Central memory CD4-positive, alpha-beta T cell (primary cell): ENCODE measurements around the gene CECR2.
"Not testable (repeated sequence)": the region's sequence is repeated elsewhere in the genome, so short reads cannot be mapped to it uniquely, and the experiment has no call there.

Source experiments
- DNase-seq: peaks from one replicate; pipeline ENCODE4 v3.0.0; 2022

CECR2 gene

DNA sequence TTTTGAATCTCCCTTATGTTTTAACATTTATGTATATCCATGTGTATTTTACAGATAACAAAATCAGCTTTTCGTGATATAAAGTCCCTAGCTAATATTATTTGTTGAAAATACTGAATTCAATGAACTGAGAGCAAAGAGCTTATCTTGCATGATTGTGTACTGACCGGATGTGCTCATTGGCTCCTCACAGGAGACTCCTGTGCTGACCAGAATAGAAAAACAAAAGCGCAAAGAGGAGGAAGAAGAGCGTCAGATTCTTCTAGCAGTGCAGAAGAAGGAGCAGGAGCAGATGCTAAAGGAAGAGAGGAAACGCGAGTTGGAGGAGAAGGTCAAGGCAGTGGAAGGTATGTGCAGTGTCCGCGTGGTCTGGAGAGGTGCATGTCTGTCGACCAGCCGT is 154.7 kb downstream of the CECR2 start:
- DNase-seq, result no peak

DNA sequence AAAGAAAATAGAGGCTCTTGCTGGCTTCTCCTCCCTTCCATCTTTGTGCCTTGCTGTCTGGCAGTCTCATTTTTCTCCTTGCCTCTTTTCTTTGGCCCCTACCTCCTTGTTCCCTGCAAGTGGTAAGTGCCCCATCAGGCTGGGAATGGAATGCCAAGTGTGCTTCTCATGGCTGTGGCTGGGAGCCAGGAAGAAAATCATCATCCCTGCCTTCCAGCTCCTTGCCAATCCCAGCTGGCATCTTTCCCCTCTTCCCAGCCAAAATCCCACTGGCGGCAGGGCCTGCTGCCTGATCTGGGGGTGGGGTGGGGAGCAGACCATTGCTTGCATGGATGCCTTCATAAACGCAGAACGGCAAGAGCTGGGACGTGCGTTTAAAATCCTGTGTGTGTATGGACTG is 167.0 kb downstream of the CECR2 start:
- no peak for DNase-seq

DNA sequence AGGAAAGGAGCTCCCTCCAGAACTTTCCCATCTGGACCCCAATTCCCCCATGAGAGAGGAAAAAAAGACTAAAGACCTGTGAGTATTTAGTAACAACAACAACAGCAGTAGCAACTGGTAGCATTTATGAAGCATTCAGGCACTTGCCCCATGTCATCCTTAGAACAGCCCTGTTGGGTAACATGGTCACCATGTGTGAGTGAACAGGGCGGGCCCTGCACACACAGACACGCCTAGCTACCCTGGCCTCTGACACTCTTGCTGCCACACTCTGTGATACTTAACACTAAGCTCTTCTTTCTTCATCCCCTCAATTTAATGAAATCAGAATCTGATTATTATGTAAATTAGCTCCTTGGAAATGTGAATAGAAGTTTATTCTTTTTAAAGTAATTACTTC is 167.9 kb downstream of the CECR2 start:
- DNase-seq, result no peak

DNA sequence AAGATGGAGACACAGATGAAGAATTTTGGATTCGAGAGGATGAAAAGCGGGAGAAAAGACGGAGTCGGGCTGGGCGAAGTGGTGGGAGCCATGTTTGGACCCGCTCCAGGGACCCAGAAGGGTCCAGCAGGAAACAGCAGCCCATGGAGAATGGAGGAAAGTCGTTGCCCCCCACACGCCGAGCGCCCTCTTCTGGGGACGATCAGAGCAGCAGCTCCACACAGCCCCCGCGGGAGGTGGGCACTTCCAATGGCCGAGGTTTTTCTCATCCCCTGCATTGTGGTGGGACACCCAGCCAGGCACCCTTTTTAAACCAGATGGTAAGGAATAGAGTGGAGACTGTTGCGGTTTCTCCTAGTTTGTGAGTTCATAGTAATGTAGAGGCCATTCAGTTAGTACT is 171.2 kb downstream of the CECR2 start:
- DNase-seq, result no peak

DNA sequence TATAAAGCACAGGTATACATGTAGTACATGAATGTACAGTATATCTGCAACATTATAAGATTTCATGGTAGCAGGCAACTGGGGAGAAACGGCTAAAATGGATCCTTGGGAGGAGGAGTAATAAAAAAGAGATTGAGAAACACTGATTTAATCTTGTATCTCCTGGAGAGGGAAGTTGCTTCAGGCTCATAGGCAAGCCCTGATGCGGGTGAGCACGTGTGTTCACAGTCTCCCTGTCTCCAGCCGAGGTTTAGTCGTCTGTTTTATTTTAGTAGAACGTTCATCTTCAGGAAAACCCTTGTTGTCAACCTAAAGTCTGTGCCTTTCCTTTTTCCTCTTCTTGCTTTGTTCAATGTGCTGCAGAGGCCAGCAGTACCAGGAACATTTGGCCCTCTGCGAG is 172.2 kb downstream of the CECR2 start:
- DNase-seq, result no peak

DNA sequence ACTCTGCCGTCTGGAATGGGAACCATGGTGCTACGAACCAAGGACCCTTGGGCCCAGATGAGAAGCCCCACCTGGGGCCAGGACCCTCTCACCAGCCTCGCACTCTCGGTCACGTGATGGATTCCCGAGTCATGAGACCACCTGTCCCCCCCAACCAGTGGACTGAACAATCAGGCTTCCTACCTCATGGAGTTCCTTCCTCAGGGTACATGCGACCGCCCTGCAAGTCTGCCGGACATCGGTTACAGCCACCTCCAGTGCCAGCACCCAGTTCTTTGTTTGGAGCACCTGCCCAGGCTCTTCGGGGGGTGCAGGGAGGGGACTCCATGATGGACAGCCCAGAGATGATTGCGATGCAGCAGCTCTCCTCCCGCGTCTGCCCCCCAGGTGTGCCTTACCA is 173.2 kb downstream of the CECR2 start:
- no peak for DNase-seq

DNA sequence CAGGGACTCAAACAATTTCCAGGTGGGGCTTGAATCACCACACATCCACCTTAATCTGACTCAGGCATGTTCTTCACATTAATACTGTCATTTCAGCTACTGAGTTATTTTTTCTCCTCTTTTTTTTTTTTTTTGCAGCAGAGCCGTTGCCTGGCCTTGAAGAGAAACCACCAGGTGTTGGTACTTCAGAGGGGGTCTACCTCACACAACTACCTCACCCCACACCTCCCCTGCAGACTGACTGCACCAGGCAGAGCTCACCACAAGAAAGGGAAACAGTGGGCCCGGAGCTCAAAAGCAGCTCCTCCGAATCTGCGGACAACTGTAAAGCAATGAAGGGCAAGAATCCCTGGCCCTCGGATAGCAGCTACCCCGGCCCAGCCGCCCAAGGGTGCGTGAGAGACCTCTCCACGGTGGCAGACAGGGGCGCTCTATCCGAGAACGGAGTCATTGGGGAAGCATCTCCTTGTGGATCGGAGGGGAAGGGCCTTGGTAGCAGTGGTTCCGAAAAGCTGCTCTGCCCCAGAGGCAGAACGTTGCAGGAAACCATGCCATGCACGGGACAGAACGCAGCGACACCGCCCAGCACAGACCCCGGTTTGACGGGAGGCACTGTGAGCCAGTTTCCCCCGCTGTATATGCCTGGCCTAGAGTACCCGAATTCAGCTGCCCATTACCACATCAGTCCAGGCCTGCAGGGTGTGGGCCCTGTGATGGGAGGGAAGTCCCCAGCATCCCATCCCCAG is 178.9 kb downstream of the CECR2 start:
- DNase-seq, result no peak

DNA sequence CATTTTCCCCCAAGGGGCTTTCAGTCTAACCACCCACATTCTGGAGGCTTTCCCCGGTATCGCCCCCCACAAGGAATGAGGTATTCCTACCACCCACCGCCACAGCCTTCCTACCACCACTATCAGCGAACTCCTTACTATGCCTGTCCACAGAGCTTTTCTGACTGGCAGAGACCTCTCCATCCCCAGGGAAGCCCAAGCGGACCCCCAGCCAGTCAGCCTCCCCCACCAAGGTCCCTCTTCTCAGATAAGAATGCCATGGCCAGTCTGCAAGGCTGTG is 179.4 kb downstream of the CECR2 start:
- DNase-seq, result no peak

DNA sequence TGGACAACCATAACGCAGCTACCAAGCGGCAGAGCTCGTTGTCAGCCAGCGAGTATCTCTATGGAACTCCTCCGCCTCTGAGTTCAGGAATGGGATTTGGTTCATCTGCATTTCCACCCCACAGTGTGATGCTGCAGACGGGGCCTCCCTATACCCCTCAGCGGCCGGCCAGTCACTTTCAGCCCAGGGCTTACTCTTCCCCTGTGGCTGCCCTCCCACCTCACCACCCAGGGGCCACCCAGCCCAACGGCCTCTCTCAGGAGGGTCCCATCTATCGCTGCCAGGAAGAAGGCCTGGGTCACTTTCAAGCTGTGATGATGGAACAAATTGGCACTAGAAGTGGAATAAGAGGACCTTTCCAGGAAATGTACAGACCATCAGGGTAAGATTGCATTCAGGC is 179.9 kb downstream of the CECR2 start:
- no peak for DNase-seq

DNA sequence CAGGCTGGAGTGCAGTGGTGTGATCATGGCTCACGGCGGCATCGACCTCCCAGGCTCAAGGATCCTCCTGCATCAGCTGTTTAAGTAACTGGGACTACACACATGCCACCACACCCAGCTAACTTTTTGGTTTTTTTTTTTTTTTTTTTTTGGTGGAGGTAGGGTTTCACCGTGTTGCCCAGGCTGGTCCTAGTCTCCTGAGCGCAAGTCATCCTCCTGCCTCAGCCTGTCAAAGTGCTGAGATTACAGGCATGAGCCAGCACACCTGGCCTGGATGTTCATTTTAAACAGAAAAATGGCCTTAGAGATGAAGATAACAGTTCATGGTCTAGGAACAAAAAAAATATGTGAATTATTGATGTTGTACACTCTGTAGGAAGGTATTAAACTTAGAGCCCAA is 180.4 kb downstream of the CECR2 start:
- DNase-seq, result no peak

DNA sequence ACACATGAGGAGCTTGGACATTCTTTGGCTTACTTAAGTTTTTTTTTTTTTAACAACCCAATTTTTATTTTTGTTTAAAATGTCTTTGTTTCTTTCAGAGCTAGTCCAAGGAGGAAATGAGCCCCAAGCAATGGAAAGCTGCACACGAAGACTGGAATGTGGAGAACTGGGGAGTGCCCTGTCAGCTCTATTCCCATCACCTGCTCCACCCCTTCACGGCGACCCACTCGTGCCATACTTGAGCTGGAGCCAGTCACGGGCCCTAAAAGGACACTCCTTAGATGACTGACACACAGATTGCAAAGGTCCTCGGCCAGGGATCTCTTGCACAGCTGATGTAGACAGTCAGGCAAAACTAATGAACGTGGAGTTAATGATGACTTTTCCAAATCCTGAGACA is 183.5 kb downstream of the CECR2 start:
- DNase-seq, result no peak

DNA sequence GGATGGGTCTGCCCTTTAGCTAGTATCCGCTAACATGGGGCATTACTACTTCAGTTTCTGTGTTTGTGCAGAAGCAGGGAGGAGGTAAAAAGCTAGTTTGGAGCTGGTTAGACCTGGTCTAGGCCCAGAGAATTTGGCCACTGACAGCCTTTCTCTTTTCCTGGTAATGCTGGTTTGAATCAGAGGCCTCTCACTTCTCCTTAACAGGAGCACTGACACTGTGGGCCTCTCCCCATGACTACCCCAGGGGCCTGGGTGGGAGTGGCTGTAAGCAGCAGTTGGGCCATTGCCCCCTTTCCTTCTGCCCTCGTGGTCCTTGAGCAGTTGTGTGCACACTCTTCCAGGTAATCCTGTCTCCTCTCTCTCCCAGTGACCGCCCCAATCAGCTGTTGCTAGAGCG is 185.6 kb downstream of the CECR2 start:
- DNase-seq, result no peak

DNA sequence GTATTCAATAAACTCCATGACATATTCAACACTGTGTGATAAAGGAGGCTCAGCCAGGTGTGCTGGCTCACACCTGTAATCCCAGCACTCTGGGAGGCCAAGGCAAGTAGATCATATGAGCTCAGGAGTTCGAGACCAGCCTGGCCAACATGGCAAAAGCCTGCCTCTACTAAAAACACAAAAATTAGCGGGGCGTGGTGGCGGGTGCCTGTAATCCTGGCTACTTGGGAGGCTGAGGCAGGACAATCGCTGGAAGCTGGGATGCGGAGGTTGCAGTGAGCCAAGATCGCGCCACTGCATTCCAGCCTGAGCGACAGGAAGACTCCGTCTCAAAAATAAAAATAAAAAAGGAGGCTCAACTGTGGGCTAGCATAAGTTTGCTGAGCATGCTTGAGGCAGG is 189.9 kb downstream of the CECR2 start:
- DNase-seq, result no peak

DNA sequence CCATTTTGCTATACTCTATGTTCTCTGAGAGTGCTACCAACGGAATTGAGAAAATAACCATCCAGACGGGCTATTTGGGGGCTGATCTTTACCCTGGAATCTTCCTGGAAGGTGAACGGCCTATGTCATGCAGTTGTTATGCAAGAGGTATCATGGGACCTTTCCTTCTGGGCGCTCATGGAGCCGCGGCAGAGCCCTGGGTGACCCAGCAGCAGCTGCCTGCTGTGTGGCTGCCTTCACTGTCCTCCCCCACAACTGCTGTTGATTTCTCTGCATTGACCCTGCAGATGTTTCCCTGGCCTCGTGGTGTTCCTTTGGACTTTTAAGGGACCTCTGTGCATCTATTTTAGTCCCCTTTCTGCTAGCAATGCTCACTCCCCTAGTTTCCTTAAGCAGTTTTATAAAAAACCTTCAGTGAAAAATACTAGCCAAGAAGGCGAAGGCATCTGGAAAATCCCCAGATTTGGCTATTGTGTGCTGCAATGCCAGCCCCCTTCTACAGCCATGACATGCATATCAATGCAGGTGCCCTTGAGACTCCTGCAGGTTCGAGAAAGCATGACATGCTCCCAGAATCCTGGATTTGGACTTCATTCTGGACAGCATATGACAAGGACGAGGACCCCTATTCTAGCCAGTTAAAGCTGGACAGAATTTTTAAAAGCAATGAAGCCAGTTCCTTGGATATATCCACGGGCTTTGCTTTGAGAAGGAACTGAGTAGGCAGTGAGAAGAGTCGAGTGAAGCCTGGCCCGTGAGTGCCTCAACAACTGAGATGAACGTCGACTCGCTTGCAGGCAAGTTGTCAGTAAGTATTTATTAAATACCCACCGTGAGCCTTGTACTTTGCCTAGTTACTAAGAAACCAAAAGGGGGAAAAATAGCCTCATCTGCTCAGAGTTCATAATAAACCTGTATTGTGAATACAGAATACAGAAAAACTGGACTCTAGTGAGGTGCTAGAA is 193.9 kb downstream of the CECR2 start, which contains the start of gene SLC25A18:
Gene SLC25A18, plus strand, starts transcription at position 593 of the 965 bp plus-strand sequence. CDS start 16,447 bp downstream, outside the sequence.
- no peak for DNase-seq

DNA sequence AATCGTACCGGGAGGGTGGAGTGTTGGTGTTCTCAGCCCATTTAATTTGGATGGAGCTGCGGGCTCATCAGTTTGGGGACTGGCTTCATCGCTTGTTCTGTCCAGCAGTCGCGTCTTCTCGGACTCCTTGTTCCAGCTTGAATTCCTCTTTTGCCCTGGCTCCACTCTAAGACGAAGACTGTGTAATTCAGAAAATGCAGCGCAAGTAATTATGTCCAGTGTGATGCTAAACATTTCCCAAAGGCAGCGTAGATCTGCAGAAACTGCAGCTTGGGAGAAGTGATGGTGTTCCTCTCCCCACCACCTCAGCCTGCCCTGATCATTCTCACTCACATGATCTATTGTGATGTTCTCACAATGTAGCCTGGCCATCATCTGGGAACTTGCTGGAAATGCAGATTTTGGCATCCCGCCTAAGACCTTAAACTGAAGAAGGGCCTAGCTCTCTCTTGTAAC is 194.7 kb downstream of the CECR2 start:
- no peak for DNase-seq

DNA sequence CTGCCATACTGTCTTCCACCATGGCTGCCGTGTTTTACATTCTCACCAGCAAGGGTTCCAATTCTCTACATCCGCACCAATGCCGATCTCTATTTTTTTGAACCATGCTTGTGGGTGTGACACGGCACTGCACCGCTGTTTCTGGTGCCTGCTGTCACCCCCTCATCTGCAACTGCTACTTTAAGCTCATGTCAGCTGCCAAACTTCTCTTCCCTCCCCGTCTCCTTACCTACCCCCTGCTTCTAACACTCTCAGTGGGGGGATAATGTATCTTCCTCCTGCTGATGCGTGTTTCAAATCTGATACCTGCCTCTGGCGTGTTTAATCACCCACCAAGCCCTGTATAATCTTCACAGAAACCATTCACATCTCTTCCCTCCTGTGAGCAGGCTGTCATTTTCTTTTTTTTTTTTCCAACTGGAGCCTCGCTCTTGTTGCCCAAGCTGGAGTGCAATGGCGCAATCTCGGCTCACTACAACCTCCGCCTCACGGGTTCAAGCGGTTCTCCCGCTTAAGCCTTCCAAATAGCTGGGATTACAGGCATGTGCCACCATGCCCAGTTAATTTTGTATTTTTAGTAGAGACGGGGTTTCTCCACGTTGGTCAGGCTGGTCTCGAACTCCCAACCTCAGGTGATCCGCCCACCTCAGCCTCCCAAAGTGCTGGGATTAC is 196.9 kb downstream of the CECR2 start:
- not testable (repeated sequence) for DNase-seq

DNA sequence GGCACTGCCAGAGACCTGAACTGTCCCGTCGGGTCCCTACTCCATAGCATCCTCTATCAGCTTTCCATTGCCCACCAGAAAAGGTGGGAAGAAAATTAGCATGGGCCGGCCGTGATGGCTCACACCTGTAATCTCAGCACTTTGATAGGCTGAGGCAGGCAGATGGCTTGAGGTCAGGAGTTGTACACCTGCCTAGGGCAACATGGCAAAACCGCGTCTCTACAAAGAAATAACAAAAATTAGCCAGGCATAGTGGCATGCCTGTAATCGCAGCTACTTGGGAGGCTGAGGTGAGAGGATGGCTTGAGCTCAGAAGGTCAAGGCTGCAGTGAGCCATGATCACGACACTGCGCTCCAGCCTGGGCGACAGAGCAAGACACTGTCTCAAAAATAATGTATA is 197.5 kb downstream of the CECR2 start:
- DNase-seq, result no peak

DNA sequence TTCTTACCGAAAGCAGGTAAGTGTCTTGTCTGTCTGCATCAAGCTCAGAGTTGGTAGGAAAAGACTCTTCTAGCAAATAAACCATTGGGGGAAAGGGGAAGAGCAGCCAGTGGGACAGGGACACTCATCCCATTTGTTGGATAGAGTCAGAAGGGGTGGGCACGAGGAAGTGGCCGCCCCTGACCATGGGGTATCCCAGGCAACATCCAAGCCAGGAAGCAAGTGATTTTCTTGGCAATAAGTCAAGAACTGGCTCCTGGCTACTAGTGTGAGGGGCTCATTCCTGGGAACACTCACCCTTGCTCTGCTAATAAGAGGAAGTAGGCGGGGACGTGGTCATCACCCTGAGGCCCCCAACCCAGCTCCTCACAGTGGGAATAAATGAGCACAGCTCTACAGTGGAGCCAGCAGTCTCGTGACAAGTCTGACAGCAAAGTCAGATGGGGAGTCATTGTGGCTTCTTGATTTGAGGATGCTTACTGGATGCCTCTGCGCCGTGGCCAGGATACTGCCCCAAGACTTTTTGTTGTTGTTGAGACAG is 200.8 kb downstream of the CECR2 start:
- DNase-seq, result no peak

DNA sequence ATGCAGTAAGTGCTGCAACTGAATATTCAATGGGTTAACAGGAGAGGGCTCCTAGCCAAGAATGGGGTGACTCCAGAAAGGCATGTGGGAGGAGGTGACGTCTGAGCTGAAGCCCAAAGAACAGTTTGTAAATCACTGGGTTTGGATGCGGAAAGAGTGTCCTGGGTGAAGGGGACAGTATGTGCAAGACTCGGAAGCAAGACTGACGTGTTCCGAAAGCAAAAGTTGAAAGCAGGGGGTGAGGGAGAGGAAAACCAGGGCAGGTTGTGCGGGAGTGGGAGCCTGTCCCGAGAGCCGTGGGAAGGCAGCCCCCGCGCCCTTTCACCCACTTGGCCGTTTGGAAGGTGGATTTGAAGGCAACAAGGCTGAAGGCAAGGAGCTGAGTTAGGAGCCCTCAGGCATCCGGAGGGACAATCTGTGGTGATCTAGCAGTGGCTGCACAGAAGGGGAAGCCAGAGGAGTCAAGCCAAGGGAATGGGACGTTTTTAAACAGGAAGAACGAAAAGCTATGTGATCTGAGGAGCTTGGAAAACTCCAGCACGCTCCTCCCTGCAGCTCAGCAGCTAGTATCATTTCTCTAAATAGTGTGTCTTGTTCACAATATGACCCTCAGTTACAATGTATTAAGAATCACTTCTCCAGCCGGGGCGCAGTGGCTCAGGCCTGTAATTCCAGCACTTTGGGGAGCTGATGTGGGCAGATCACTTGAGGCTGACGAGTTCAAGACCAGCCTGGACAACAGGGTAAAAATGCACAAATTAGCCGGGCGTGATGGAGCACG is 201.8 kb downstream of the CECR2 start:
- DNase-seq, result no peak

DNA sequence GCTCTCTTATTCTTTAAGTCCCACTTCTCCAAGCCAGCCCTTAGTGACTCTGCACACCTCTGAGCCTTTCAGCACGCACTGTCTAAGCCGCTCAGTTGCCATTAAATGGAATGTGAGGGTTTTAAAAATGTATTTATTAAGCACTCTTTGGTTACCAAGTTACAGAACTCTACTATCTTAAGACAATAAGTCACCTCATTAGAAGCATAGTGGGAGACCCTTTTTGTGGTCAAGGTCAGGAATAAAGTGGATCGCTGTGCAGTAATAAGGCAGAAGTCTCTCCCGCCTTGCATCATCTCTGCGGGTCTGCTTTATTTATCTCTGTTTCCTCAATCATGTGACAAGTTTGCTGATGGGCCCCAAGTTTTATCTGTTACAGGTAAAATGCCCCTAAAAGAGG is 205.9 kb downstream of the CECR2 start:
- DNase-seq, result no peak

DNA sequence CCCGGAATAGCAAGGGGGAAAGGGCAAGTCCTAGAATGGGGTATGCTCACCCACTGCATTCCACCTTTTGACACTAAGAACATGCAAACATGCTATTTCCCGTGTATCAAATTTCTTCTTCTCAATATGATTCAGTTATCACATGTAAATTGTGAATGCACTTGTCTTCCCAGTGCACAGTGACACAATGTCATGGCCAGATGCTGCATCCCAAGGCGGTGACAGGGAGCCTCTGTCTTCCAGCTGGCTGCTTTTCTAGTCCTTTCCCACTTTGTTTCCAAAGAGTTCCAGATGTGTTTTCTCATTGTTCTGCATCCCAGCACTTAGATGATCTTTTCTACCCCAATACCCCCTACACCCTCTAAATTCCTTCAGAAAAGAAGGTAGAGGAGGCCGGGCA is 206.4 kb downstream of the CECR2 start:
- no peak for DNase-seq

DNA sequence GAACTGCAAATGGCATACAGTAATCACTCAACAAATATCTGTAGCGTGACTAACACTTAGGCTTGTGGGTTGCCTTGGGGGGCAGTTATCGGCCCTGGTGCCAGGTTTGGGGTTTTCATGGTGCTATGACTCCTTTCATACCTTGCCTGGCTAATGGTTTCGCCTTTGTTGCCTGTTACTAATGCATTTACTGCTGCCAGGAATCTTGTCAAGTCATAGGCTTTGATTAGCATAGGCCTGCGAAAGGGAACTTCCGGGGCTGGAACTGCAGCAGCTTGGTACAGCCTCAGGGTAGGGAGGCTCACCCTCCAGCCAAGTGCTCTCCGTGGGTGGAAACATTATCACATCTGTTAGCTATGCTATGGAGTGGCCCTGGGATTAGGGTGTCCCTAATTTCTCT is 207.2 kb downstream of the CECR2 start:
- no peak for DNase-seq
